Measurements from ENCODE around the gene FOS. TPM values are rescaled to one million over a fixed set of nuclear protein-coding genes. Genes with fewer than 3 reads are reported as not detected.

FOS gene
- total and polyA plus RNA-seq, 2 of the 13 experiments (the other 11 are each of a cell fraction or from before 2014, with no cell fraction given): 15.9 to 24.2 TPM

DNA sequence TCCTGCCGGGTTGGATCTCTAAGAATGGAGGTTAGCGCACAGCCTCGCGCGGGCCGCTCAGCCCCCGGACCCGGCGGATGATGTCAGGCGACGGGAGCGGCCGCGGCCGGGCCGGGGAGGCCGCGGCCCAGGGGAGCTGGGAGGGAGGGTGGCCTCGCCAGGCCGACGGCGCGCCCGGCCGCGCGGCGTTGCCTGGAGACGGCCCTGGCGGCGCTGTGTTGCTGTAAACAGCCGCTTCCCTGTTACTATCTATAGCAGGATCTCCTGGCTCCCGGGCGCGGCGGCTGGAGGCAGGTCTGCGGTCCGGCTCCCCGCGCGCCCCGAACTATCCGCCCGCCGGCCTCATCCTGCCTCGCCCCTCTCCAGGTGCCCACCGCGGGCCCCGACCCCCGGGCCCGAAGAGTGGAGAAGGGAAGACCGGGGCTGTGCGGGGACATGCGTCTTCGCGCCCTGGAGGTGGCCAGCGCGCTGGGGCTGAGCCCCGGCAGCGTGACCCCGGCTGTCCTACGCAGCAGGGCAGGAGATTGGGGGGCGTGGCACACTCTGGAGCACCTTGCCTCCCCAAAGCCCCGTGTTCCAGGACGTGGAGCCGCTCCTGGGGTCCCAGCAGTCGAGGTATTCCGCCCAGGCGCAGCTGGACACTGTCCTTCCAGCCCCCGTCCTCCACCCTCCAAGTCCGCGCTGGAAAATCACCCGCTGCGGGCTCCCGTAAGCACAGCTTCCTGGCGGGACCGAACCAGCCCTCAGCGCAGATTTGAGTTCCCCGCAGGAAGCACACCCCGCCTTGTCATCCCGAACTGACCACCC, 1.4 kb upstream of the FOS start (continued):
- TF ChIP-seq, protein P1, sequence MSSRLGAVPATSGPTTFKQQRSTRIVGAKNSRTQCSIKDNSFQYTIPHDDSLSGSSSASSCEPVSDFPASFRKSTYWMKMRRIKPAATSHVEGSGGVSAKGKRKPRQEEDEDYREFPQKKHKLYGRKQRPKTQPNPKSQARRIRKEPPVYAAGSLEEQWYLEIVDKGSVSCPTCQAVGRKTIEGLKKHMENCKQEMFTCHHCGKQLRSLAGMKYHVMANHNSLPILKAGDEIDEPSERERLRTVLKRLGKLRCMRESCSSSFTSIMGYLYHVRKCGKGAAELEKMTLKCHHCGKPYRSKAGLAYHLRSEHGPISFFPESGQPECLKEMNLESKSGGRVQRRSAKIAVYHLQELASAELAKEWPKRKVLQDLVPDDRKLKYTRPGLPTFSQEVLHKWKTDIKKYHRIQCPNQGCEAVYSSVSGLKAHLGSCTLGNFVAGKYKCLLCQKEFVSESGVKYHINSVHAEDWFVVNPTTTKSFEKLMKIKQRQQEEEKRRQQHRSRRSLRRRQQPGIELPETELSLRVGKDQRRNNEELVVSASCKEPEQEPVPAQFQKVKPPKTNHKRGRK (CRISPR knock-in tag; IDR thresholded peaks at IDR 0.05): no peak
- TF ChIP-seq U2AF2 (IDR thresholded peaks at IDR 0.05; ENCODE audit: low read depth, low read length): no peak
- no peak for TF ChIP-seq ZNF136 (CRISPR knock-in tag; IDR thresholded peaks at IDR 0.05; ENCODE audit: low read depth)
- TF ChIP-seq ZNF879 (CRISPR knock-in tag; IDR thresholded peaks at IDR 0.05): peak; percentile 86; the same call in 1 of the 2 replicates
- no peak for TF ChIP-seq ZFAT (CRISPR knock-in tag; conservative IDR thresholded peaks at IDR 0.05)
- no peak for TF ChIP-seq PRMT3 (CRISPR knock-in tag; IDR thresholded peaks at IDR 0.05; ENCODE audit: borderline replicate concordance, low read depth)
- TF ChIP-seq WIZ (CRISPR knock-in tag; IDR thresholded peaks at IDR 0.05): no peak
- TF ChIP-seq ZMYM4 (CRISPR knock-in tag; IDR thresholded peaks at IDR 0.05): no peak; the same call in 1 of the 2 replicates
- TF ChIP-seq, protein P2, sequence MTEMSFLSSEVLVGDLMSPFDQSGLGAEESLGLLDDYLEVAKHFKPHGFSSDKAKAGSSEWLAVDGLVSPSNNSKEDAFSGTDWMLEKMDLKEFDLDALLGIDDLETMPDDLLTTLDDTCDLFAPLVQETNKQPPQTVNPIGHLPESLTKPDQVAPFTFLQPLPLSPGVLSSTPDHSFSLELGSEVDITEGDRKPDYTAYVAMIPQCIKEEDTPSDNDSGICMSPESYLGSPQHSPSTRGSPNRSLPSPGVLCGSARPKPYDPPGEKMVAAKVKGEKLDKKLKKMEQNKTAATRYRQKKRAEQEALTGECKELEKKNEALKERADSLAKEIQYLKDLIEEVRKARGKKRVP (CRISPR knock-in tag; IDR thresholded peaks at IDR 0.05): no peak
- TF ChIP-seq NFIC (IDR thresholded peaks at IDR 0.05; ENCODE audit: low read length): no peak
- 0 out of 2 replicates have a peak, but pooled peaks have one; percentile 61 for TF ChIP-seq EED (CRISPR knock-in tag; IDR thresholded peaks at IDR 0.05)
- TF ChIP-seq NCOA2 (CRISPR knock-in tag; IDR thresholded peaks at IDR 0.05): no peak
- no peak for TF ChIP-seq MLXIP (CRISPR knock-in tag; IDR thresholded peaks at IDR 0.05; ENCODE audit: borderline replicate concordance)
- TF ChIP-seq AGO1 (IDR thresholded peaks at IDR 0.05; ENCODE audit: low read depth, low read length, poor library complexity, severe bottlenecking): peak; percentile 44
- TF ChIP-seq, protein P3, sequence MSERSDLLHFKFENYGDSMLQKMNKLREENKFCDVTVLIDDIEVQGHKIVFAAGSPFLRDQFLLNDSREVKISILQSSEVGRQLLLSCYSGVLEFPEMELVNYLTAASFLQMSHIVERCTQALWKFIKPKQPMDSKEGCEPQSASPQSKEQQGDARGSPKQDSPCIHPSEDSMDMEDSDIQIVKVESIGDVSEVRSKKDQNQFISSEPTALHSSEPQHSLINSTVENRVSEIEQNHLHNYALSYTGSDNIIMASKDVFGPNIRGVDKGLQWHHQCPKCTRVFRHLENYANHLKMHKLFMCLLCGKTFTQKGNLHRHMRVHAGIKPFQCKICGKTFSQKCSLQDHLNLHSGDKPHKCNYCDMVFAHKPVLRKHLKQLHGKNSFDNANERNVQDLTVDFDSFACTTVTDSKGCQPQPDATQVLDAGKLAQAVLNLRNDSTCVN (CRISPR knock-in tag; IDR thresholded peaks at IDR 0.05; ENCODE audit: borderline replicate concordance): 0 out of 2 replicates have a peak, but pooled peaks have one; percentile 10
- no peak for TF ChIP-seq ZBTB34 (CRISPR knock-in tag; IDR thresholded peaks at IDR 0.05)
- TF ChIP-seq SIX1 (CRISPR knock-in tag; IDR thresholded peaks at IDR 0.05; ENCODE audit: borderline replicate concordance): no peak
- TF ChIP-seq KLF11 (CRISPR knock-in tag; IDR thresholded peaks at IDR 0.05): no peak
- TF ChIP-seq, protein P4, sequence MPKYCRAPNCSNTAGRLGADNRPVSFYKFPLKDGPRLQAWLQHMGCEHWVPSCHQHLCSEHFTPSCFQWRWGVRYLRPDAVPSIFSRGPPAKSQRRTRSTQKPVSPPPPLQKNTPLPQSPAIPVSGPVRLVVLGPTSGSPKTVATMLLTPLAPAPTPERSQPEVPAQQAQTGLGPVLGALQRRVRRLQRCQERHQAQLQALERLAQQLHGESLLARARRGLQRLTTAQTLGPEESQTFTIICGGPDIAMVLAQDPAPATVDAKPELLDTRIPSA (CRISPR knock-in tag; IDR thresholded peaks at IDR 0.05; ENCODE audit: borderline replicate concordance): 0 out of 2 replicates have a peak, but pooled peaks have one; percentile 50
- TF ChIP-seq RFX1 (IDR thresholded peaks at IDR 0.05): peak; percentile 94
